ENCODE data around the gene TLR10. TPM values are rescaled to one million over a fixed set of nuclear protein-coding genes. Genes with fewer than 3 reads are reported as not detected.
A peak's percentile ranks its signal among the peaks of the same experiment; 100 is the strongest.

TLR10 gene
- total and polyA plus RNA-seq, 8 donors, result 0.15 to 3.0 (median 0.70) TPM

DNA sequence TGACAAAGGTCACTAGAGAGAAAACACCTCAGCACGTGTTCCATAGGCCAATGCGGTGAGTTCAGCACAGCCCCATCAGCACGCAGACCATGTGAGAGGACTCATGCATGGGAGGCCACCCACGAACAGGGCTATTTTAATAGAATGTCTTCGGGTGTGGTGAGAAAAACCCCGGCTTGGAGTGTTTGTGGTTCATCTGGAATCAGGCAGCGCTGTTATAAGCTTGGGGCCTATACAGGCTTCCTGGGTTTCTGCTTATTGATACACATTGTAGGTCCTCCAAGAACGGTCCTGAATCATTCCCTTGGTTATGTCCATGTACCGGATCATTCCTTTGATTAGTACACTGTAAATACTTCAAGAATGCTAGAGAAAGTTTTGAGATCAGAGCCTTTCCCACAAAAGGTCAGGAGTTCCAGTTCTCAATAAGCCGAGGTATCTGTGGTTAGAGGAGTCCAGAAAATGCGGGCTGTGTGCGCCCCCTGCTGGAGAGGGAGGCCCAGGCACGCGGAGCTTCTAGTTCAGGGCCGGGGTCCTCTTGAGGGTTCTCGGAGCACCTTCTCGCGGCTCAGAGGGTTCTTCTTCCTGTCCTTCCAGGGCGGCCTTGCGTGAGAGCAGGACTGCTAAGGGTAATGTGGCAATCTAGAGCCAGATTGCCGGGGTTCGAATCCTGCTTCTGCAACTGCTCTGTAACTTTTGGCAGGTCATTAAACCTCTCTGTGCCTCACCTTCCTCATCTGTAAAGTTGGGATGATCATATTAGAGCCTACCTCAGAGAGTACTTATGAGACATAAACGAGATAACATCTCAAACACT, 51.8 kb downstream of the TLR10 start:
- no peaks in the 10 kb centered on the region for H3K9me3 ChIP-seq
- no peak overlapping the region for H3K4me3 ChIP-seq
- intact Hi-C loops (cut with DNase I), result loop anchor here (5.0 to 10.0 kb wide), 2 partner anchors 554 to 556 kb away; no protein-coding TSS in a partner anchor
- ATAC-seq (peak; percentile 87), DNase-seq (peak; percentile 71 to 94 (median 79))
- H3K27me3 ChIP-seq, result no peaks in the 10 kb centered on the region
- no peak overlapping the region for H3K27ac ChIP-seq
- TF ChIP-seq, protein P1, sequence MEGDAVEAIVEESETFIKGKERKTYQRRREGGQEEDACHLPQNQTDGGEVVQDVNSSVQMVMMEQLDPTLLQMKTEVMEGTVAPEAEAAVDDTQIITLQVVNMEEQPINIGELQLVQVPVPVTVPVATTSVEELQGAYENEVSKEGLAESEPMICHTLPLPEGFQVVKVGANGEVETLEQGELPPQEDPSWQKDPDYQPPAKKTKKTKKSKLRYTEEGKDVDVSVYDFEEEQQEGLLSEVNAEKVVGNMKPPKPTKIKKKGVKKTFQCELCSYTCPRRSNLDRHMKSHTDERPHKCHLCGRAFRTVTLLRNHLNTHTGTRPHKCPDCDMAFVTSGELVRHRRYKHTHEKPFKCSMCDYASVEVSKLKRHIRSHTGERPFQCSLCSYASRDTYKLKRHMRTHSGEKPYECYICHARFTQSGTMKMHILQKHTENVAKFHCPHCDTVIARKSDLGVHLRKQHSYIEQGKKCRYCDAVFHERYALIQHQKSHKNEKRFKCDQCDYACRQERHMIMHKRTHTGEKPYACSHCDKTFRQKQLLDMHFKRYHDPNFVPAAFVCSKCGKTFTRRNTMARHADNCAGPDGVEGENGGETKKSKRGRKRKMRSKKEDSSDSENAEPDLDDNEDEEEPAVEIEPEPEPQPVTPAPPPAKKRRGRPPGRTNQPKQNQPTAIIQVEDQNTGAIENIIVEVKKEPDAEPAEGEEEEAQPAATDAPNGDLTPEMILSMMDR (IDR thresholded peaks at IDR 0.05), result peak; percentile 91 to 98
- H3K4me1 ChIP-seq, result peaks cover 0 to 14% of the 10 kb centered on the region in 2 donors
- no peaks in the 10 kb centered on the region for H3K36me3 ChIP-seq

DNA sequence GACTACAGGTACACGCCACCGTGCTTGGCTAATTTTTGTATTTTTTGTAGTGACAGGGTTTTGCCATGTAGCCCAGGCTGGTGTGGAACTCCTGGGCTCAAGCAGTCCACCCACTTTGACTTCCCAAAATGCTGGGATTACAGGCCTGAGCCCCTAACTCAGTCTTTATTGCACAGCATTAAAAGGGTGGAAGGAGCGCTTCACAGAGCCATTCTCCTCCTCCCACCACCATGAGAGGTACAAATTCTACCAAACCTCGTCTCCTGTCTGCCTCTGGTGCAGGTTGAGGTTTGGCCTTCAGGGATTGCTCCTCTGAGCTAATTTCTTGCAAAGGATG, 52.3 kb downstream of the TLR10 start:
- TF ChIP-seq, protein P1 (IDR thresholded peaks at IDR 0.05), result no peak
- intact Hi-C loops (cut with DNase I), result loop anchor here (5.0 to 10.0 kb wide), 2 partner anchors 553 to 556 kb away; no protein-coding TSS in a partner anchor
- H3K4me1 ChIP-seq, result peaks cover 0 to 14% of the 10 kb centered on the region in 2 donors
- no peak overlapping the region for H3K4me3 ChIP-seq
- no peak overlapping the region for H3K27ac ChIP-seq
- no peaks in the 10 kb centered on the region for H3K27me3 ChIP-seq
- no peaks in the 10 kb centered on the region for H3K36me3 ChIP-seq
- DNase-seq (no peak), ATAC-seq (no peak)
- no peaks in the 10 kb centered on the region for H3K9me3 ChIP-seq

DNA sequence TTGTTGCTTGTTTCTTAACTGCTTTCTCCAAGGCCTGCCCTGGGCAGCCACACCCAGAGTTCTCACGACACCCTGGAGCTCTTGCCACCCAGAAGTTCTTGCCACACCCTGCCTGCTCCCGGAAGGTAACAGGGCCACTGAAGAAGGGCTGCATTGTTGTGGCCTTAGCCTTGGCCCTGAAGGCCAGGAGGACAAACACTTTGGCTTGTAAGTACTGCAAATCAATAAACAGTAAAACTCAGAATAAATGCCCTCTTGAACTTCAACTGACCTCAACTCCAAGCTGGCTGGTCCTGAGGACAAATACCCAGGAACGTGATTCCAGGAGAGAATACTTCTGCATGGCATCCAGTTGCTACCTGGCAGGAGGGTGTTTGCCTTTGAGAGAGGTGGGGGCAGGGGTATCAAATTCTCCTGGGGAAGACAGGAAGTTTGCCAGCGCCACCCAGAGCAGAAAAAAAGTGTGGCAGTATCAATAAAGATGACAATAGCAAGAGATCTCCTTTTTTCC, 54.1 kb downstream of the TLR10 start:
- Histone ChIP-seq H3K9me3 (no peaks in the 10 kb centered on the region), H3K4me1 (peaks cover 0 to 25% of the 10 kb centered on the region in 2 donors), H3K27ac (no peak overlapping the region), H3K27me3 (no peaks in the 10 kb centered on the region), H3K36me3 (no peaks in the 10 kb centered on the region), H3K4me3 (no peak overlapping the region)
- intact Hi-C loops (cut with DNase I), result no loop called here
- ATAC-seq (peak; percentile 86), DNase-seq (peak in 3 of 4 donors; percentile 44 to 79 (median 73))
- TF ChIP-seq, protein P1 (IDR thresholded peaks at IDR 0.05), result no peak

DNA sequence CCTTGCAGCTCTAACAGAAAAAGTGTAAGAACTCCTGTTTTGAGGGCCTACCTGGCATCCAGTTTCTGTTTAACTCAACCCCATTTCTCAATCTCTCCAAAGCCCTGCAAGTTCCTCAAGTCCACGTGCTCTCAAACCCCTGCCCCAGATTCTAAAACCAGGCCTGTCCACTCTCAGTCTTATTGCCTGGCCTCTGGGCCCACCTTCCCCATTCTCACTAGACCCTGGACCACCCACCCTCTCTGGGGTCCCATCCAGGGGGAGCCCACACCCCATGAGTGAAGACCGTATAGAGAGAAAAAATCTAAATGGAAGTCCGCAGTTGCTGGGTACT, 58.3 kb downstream of the TLR10 start:
- ATAC-seq (no peak), DNase-seq (no peak)
- intact Hi-C loops (cut with DNase I), result no loop called here
- peaks cover 0 to 16% of the 10 kb centered on the region in 2 donors for H3K4me1 ChIP-seq
- TF ChIP-seq, protein P1 (IDR thresholded peaks at IDR 0.05), result no peak
- no peak overlapping the region for H3K4me3 ChIP-seq
- H3K27ac ChIP-seq, result no peak overlapping the region
- no peaks in the 10 kb centered on the region for H3K27me3 ChIP-seq
- H3K9me3 ChIP-seq, result no peaks in the 10 kb centered on the region
- H3K36me3 ChIP-seq, result no peaks in the 10 kb centered on the region

DNA sequence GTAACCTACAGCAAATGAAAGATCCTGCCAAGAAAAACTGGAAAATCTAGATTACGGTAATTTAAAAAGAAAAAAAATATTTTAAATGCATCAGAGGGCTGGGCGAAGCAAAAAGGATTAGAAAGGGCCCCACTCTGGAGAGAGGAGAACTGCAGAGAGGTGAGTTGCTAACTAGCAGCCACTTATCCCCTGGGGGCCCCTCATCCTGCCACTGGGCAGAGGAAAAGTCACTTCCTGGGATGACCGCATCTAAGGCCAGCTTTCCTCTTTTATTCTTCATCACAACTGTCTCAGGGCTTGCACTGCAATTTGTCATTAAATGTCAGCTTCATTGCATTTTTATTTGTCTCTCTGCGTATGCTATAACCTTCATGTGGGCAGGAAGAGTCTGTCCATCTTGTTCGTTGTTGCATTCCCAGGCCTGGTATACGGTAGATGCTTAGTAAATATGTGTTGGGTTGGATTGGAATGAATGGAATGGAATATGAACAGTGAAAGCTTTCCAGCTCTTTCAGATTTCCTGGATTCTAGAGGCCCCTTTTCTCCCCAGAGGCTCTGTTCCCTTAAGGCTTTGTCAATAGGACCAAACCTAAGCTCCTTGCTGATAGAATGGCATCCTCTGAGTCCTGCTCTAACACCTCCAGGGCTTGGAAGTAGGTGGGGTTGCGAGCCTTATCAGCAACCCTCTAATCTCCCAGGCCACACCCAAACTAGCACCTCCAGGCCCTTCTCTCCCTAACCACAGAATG, 58.9 kb downstream of the TLR10 start:
- Histone ChIP-seq H3K36me3 (no peaks in the 10 kb centered on the region), H3K4me1 (peaks cover 0 to 16% of the 10 kb centered on the region in 2 donors), H3K4me3 (no peak overlapping the region), H3K27me3 (no peaks in the 10 kb centered on the region), H3K9me3 (no peaks in the 10 kb centered on the region), H3K27ac (no peak overlapping the region)
- ATAC-seq, result no peak
- intact Hi-C loops (cut with DNase I), result no loop called here
- TF ChIP-seq, protein P1 (IDR thresholded peaks at IDR 0.05), result no peak
- no peak for DNase-seq
